GM13976 (cell line): ENCODE results near the gene EFCAB7.

Source experiments
- DNase-seq: peaks from one replicate; pipeline ENCODE4 v3.0.0; 2012; ENCODE audit warnings: low spot score
- in situ Hi-C: fragments of 300-500 bp; cut with MboI; formaldehyde crosslinking; loops from one replicate; pipeline ENCODE4 v1.12.0; 2022; ENCODE audit warnings: low sequenced_read_pairs, mixed read lengths, inconsistent platforms; ENCODE audit not compliant: unreplicated experiment
- TF ChIP-seq, protein P1 (sequence below): IDR thresholded peaks from 2 replicates; pipeline ENCODE4 v1.5.1; 2012; ENCODE audit warnings: borderline replicate concordance, mild to moderate bottlenecking; ENCODE audit not compliant: insufficient read depth; ENCODE audit errors: extremely low read depth, missing control alignments, control extremely low read depth

Gene EFCAB7

DNA sequence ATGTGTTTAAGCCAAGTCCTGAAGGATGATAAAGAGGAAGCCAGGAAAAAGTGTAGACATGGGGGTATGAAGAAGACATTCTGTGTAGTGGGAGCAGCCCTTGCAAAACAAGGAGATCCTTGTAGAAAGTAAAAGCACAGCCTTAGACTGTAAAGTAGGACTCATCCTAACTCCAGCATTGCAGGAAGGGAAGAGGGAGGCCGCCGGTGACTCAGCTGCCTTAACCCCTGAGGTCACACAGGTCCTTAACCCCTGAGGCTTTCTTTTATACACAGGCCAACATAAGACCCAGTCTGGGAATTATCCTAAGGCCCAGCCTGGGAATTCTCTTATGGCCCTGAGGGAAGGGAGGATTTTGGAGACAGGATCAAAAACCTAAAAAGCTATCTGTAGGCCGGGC, 87.9 kb downstream of the EFCAB7 start:
- in situ Hi-C loops, result loop anchor here (25.0 kb wide), 2 partner anchors 526 to 626 kb away; no protein-coding TSS in a partner anchor
- TF ChIP-seq, protein P1, sequence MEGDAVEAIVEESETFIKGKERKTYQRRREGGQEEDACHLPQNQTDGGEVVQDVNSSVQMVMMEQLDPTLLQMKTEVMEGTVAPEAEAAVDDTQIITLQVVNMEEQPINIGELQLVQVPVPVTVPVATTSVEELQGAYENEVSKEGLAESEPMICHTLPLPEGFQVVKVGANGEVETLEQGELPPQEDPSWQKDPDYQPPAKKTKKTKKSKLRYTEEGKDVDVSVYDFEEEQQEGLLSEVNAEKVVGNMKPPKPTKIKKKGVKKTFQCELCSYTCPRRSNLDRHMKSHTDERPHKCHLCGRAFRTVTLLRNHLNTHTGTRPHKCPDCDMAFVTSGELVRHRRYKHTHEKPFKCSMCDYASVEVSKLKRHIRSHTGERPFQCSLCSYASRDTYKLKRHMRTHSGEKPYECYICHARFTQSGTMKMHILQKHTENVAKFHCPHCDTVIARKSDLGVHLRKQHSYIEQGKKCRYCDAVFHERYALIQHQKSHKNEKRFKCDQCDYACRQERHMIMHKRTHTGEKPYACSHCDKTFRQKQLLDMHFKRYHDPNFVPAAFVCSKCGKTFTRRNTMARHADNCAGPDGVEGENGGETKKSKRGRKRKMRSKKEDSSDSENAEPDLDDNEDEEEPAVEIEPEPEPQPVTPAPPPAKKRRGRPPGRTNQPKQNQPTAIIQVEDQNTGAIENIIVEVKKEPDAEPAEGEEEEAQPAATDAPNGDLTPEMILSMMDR, result no peak
- no peak for DNase-seq

DNA sequence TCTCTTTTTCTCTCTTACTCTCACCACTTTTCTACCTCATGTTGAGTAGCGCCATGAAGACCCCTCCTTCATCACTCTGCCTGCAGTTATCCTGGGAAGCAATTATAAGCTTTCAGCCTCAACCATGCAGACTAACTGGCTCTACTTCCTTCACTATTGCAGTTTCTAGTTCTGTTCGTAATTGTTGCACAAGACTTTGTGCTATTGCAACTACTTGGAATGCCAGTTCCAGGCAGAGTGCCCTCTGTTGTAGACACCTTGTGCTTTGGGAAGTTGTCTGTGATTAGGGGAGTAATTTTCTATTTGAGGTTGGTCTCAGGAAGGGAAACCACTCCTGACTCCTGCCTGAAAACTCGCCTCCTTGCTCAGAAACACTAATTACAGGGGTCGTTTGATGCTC, 89.2 kb downstream of the EFCAB7 start:
- DNase-seq, result no peak
- in situ Hi-C loops, result loop anchor here (25.0 kb wide), 2 partner anchors 525 to 625 kb away; no protein-coding TSS in a partner anchor

DNA sequence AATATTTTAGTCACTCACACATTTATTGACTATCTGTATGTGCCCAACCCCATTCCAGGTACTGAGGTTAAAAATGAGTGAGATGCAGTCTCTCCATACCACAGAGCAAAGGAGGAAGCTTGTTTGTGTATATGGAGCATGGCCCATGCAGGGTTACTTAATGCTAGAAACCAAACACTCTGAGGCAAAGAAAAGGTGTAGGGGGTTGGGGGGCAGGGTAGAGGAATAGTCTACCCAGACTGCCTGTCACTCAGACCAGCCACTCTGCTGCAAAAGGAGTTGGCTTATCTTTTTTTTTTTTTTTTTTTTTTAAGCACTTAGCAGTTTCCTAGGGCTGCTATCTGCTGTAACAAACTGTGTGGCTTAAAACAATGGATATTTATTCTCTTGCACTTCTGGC, 89.6 kb downstream of the EFCAB7 start:
- TF ChIP-seq, protein P1, result no peak
- no peak for DNase-seq
- in situ Hi-C loops, result loop anchor here (25.0 kb wide), 2 partner anchors 524 to 624 kb away; no protein-coding TSS in a partner anchor

More for the DNA sequence above, 89.2 kb downstream of the EFCAB7 start:
- TF ChIP-seq, protein P1, result no peak

GRCh38 chr1:63615768-63616420, 92.6 kb downstream of the EFCAB7 start:
- TF ChIP-seq, protein P1, result peak; percentile 65
- DNase-seq, result peak; percentile 61
- in situ Hi-C loops, result loop anchor here (25.0 kb wide), 2 partner anchors 521 to 621 kb away; no protein-coding TSS in a partner anchor

- TF ChIP-seq, protein P1, result no peak
- no peak for DNase-seq
- in situ Hi-C loops, result loop anchor here (25.0 kb wide), 2 partner anchors 520 to 620 kb away; no protein-coding TSS in a partner anchor
Observed at GRCh38 chr1:63617450-63617849, 94.1 kb downstream of the EFCAB7 start.

GRCh38 chr1:63618011-63618410, 94.7 kb downstream of the EFCAB7 start:
- no peak for DNase-seq
- TF ChIP-seq, protein P1, result no peak
- in situ Hi-C loops, result loop anchor here (25.0 kb wide), 2 partner anchors 519 to 619 kb away; no protein-coding TSS in a partner anchor
